ENCODE measurements around the gene TMEM108.

Gene TMEM108

DNA sequence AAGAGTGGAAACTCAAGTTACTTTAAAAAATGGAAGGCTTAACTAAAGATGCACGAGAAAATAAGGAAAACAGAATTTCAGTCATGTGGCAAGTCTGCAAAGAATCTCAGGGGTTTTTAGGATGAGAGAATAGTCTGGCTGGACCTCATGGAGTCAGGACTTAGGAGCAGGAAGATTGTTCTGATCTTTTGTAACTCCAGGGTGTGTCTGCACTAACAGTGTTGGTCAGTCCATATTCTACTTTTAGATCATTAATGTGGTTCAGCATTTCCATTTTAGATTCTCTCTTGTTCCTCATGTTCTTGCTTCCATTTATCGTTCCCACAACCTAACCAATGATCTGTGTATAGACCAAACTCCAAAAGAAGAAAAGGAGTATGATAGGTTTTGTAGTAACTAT lies 15.3 kb downstream of the TMEM108 start:
- H3K4me3 ChIP-seq (ENCODE audit: low read depth, low read length): no peak overlapping the region

DNA sequence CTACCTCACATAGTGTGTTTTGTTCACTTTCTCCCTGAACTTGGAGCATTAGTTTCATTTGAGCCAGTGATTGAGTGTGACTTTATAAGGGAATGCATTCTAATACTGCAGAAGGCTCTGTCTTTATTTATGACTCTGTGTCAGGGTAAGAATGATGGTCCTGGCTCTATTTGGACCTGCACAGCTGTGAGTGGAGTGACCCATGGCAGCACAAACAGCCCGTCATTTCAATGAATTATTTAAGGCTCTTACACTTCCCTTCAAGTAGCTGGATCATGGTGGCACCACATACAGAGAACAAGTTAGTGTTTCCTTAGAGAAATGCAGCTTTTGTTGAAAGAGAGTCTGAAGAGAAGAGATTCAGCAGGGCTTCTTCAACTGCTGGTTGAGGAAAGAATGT lies 16.4 kb downstream of the TMEM108 start:
- no peak overlapping the region for H3K4me3 ChIP-seq (ENCODE audit: low read depth, low read length)

DNA sequence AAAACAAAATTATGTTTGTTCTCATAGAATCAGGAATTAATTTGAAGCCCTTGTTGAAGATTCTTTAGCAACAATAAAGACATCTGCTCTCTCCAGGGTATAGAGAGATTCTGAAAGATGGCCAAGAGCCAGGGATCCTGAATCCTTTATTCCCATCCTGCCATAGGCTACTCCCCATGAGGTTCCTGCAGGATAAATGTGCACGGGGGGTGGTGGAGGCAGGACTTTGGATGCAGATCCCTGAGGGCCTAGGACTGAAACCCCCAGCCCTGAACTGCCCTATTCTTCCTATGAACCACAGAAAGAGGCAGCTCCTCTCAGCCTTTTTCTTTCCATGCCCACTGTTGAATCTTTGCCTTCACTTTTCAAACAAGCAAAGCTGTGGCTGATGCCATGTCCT lies 17.1 kb downstream of the TMEM108 start:
- no peak overlapping the region for H3K4me3 ChIP-seq (ENCODE audit: low read depth, low read length)

DNA sequence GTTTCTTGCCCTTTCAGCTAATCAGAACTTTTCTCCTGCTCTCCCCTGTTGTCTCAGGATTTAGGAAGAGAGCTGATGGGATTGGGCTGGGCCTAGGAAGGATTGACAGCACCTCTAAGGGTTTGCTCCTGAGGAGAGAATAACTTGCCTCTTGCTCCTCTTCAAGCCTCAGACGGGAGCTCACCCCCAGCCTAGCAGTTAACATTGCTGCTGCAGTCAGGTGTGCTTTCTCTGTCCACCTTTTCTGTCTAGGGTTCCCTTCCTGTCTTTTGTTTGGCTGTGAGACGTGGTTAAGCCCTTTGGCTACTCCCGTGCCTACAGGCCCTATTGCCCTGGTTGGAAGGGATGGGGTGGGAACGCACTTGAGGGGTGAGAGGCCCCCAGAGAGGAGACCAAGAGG lies 20.1 kb downstream of the TMEM108 start:
- no peak overlapping the region for H3K4me3 ChIP-seq (ENCODE audit: low read depth, low read length)

DNA sequence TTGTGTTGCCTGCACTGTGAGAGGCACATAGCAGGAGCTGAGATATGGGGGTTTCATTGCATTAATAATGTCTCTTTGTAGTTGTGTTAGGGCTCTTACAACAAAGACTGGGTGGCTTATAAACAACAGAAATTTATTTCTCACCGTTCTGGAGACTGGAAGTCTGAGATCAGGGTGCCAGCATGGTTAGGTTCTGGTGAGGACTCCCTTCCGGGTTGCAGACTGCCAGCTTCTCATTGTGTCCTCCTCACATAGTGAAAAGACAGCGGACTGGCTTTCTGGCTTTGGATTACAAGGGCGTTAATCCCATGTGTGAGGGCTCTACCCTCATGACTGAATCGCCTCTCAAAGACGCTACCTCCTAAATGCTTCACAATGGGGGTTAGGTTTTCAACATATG lies 20.6 kb downstream of the TMEM108 start:
- no peak overlapping the region for H3K4me3 ChIP-seq (ENCODE audit: low read depth, low read length)

DNA sequence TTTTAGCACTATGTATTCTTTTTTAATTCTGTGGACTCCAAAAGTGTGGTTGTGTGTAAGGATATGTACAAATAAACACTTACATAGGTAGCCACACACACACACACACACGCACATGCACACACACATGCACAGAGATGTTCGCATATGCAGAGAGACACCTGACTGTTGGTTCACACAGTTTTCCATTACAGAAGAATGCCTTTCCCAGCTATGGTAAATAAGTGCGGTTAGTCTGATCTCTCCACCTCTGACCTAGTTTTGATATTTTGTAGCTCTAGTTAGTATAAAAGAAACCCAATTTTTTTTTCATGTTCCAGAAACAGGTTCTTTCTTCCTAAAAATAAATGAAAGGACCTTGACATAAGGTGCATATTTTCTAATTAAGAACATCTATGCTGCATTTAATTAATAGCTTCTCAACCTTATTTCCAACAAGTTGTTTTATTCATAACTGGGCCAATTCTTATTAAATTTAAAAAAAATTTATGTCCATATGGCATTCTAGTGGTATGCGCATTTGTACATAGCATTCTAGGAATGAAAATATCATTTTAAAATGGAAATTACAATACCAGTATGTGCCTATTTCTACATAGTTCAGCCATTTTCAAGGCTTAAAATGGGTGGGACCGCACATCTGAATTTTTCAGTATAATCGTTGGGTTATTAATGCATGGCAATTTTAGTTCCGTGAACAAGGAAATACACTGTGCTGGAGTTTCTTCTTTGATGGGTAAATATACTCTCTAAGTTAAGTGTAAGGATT lies 27.2 kb downstream of the TMEM108 start:
- H3K4me3 ChIP-seq (ENCODE audit: low read depth, low read length): no peak overlapping the region

DNA sequence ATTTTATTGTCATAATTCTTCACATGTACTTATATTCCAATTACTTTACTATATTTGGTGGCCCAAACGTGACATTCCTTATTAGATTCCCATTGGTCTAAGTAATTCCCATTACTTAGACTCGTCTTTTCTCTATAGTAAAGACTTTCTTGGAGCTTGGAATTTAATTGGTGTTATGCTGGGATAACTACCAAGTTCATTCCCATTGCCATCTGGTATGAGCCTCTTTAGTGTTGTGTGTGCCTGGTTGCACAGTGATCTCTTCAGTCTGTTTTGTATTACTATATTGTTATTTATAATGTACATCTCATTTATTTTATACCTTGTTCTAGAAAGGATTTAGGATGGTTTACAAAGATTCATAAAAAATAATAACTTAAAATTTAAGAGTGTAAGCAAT lies 27.8 kb downstream of the TMEM108 start:
- no peak overlapping the region for H3K4me3 ChIP-seq (ENCODE audit: low read depth, low read length)

DNA sequence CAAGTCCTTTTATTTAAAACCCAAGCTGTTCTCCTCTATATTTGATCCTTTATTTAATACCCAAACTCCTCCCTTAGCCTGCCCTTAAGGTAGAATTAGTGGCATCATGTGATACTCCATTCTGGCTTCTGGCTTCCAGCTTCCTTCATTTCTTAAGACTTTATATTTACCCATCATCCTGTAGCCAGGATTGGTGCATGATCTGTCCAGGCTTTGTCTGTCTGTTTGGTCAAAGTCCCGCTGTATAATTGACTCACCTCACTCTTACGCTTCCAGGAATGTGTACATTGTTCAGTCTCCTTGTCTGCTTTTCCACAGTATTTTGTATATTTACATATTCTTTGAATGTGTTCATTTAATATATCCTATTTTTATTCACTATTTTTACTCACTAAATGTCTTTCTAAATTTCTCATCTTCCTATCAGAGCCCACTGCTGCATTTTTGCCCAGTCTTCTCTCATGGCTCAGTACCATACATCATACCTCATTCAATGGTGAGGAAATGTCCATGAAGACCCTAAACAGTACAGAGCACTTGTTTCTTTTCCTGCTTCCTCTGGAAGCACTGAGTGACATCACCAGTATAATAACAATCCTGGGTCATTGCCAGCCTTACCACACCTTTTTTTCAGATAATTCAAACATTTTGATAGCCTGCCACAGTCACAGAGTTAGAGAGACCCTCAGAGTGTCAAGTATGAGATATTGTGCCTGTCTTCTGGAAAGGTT lies 31.5 kb downstream of the TMEM108 start:
- H3K4me3 ChIP-seq (ENCODE audit: low read depth, low read length): no peak overlapping the region

DNA sequence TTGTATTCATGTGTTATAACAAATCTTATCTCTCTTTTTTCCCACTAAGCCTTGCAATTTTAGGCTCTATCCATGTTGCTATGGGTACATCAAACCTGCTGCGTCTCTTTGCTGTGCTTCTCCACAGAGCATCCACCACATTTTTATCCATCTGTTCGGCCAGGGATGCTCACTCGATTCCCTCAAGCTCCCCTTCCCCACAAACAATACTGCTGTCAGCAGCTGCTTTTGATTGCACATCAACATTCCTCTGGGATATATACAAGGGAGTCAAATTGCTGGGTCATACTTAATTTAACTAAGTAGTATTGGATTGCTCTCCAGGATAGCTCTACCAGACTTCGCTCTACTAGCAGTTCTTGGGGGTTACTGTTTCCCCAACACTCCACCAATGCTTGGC lies 36.8 kb downstream of the TMEM108 start:
- no peak overlapping the region for H3K4me3 ChIP-seq (ENCODE audit: low read depth, low read length)

DNA sequence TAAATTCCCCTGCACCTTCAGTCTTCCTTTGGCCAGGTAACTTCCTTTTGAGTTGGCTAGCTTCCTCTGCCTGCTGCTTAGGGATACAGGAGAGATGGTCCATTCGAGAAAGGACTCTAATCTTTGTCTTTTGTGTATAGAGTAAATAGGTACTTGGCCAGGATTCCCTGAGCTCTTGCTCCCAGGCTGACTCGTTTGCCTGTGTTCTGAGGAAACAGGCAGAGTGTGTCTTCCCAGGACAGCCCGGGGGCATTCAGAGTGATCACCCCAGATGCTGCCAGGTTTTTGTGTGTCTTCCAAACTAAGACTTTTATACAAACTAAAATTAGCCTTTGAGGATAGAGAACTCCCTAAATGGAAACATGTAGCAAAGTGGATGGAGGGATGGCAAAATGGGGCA lies 39.5 kb downstream of the TMEM108 start:
- no peak overlapping the region for H3K4me3 ChIP-seq (ENCODE audit: low read depth, low read length)

DNA sequence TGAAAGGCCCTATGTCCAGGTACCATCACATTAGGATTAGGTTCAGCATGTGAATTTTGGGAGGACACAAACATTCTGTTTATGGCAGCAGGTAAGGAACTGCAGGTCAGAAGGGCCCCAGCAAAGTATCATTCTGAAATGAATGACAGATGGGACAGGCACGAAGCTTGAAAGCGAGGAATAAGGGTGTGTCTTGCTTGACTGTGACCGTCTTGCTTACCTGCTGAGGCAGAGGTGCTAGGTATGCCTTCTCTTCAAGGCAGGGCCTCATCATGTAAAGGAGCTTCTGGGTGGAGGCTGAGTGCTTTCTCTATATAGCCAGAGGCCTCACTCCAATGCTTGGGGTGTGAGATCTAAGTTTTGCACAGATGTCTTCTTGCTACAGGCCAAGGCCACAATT lies 41.4 kb downstream of the TMEM108 start:
- no peak overlapping the region for H3K4me3 ChIP-seq (ENCODE audit: low read depth, low read length)

DNA sequence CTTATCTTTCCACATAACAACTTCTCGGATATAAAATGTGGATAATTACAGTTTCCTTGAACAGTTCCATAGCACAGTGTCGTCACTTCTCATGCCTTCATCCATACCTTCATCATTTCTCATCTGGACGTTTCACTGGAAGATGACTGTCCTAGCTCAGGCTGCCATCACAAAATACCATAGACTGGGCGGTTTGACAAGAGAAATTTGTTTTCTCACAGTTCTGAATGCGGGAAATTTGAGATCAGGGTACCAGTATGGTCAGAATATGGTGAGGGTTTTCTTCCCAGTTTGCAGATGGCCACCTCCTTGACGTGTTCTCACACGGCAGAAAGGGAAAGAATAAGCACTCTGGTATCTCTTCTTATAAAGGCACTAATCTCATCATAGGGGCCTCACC lies 42.8 kb downstream of the TMEM108 start:
- no peak overlapping the region for H3K4me3 ChIP-seq (ENCODE audit: low read depth, low read length)

DNA sequence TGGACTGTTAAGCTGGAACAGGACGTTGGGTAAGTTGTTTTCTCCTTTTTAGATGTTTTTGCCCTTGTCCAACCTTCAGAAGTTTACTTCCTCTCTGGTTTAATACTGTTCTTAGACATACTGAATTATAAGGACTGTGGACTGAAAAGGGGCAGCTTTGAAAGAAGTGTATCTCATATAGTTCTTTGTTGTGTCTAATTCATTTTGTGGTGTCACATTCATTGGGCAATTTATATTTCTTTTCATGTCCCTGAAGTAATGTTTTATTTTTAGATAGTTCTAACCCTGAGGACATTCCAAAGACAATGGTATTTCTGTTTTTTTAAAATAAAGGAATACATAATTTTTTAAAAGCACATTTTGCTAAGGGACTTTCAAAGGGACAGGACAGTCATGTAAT lies 45.2 kb downstream of the TMEM108 start:
- no peak overlapping the region for H3K4me3 ChIP-seq (ENCODE audit: low read depth, low read length)

DNA sequence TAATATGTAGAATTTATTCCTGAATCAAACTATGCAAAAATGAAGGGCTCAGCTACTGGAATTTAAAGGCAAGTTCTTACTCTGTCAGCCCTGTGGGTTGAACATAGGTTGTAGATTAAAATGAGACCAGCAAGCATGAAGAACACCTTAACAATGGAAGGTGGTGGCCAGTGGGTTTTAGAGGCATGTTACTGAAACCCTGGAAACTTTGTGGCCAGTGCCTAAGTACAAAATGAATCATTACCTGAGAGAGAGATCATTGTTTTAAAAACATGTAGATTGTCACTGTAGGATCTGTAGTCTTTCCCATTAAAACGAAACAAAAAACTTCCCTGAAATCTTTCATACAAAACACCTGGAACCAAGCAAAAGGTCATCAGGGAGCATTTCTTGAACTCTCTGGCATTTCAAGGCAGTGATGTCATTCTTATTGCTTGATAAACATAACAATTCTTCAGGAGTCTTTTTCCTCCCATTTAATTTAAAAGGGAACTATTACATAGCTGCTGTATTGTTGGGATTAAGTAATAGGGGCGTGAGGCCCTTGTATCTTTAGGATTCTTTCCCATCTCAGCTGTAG lies 51.8 kb downstream of the TMEM108 start:
- no peak overlapping the region for H3K4me3 ChIP-seq (ENCODE audit: low read depth, low read length)

DNA sequence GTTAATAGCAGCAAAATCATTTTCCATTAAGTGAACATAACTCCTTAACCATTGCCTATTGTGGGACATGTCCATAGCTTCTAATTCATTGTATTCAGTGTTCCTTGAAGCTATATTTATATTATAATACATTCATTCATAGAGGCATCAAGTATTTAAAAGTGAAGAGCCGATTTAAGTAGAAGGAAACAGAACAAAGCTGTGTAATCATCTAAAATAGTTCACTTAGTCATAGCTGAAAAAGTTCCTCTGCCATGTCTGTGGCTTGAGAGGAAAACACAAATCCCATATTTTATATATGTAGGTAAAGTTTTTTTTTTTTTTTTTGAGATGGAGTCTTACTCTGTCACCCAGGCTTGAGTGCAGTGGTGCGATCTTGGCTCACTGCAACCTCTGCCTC lies 54.5 kb downstream of the TMEM108 start:
- no peak overlapping the region for H3K4me3 ChIP-seq (ENCODE audit: low read depth, low read length)

DNA sequence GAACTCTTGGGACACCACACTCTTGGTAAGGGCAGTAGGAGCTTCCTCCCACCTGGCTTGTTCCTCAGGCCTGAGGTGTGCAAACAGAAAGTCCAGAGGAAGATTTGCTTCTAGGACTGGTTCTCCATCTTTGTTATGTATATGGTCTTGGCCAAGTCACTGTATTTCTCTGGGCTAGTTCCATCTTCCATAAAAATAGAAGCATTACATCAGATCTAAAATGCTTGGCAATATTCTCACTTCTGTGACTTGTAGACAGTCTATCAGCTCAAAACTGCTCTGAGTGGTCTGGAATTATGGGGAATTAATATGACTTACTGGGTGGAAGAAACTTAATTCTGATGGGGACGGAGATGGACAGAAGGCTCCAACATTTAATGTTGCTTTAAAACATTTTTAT lies 55.2 kb downstream of the TMEM108 start:
- H3K4me3 ChIP-seq (ENCODE audit: low read depth, low read length): no peak overlapping the region

DNA sequence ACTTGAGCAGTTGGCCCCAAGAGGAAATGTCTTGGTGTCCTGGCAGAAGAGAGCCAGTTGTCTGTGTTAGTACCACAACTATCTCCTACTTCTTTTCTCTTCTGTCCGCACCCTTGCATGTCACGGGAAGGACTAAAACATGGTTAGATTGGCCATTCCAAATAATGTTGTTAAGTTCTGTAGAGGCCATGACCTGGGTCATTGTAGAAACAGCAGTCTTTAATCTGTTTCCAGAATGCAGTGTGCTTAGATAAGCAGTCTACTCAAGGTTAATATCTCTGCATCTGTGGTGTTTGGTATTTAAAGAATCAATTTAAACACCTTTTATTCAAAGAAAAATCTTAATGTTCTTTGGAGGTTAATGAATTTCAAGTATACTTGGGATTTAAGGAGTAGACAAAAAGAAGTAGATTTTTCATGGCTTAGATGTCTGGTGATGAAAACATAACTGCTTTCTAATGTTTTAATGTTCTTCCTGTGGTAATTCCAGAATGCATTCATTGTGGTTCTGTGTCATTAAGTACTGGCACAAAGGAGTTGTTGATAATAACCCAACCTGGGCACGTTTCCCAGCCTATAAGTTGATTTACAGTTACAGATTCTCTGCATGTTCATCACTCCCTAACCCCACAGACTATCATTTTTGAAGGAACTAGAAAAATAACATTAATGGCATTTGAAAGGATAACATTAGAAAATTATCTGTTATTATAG lies 58.9 kb downstream of the TMEM108 start:
- no peak overlapping the region for H3K4me3 ChIP-seq (ENCODE audit: low read depth, low read length)

DNA sequence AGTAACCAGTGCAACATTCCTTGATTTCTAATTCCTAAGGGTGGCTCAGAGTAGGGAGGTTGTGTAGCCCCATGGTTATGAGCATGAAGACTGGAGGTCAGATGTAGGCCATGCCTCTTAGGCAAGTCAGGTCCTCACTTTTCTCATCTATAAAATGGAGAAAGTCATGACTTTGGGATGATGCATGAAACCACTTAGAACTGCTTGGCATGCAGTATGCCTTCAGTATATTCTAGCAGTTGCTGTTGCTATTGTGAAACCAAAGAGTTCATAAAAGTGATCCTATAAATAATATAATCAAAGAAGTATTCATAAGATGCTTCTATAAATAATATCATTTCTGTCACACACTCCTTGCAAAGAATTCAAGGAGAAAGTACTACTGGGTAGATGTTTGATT lies 65.5 kb downstream of the TMEM108 start:
- no peak overlapping the region for H3K4me3 ChIP-seq (ENCODE audit: low read depth, low read length)

DNA sequence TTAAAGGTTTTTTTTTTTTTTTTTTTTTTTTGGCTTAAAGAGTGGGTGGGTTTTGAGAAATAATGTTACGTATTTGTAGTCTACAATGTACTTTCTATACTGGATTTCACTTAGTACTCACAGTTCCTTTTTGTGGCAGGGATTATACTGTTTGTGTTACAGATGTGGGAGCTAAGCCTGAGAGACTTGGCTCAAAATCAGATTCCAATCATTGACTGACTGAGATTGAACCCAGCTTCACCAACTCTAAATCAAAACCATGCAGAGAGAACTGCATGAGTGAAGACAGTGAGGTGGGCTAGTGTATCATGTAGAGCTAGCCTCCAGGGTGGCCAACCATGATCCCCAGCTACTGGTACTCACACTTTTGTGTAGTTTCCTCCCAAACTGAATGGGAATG lies 68.0 kb downstream of the TMEM108 start:
- H3K4me3 ChIP-seq (ENCODE audit: low read depth, low read length): no peak overlapping the region

DNA sequence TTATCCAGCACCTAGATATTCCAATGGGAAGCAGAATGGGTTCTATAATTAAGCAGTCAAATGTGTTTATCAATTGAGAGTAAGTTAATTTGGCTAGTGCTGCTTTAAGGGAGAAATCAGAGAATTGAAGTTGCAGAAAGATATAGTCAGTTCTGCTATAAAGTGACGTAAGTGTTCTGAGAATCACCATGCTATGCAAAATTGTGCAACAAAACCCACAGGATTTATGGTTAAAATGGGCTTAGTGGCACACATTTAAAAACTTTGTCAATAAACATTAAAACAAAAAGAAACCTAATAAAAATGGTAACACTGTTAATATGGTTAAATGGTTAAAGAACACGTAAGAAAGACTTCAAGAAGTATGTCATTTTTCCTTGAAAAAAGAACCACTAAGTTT lies 74.5 kb downstream of the TMEM108 start:
- no peak overlapping the region for H3K4me3 ChIP-seq (ENCODE audit: low read depth, low read length)

DNA sequence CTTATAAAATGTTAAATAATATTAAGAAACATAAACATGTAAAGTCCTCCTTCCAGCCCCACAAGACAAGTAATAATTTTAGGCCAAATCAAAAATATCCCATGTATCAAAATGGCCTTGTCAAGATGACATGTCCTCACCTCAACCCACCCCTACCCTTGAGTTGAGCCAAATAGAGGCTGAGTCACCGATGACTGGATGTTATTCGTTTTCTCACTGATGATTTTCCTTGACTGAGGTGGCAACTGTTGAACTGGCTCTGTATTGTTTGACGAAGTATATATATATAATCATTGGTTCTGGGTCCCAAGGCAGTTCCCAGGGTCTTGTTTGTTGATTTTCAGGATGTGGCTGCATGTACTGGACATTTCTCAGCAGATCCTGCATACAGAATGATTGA lies 75.3 kb downstream of the TMEM108 start:
- H3K4me3 ChIP-seq (ENCODE audit: low read depth, low read length): no peak overlapping the region
